GM18873 (cell line): ENCODE measurements around the gene TBC1D24.

Source experiments
- ATAC-seq: cut with Tn5 transposase; IDR thresholded peaks from one replicate; pipeline ENCODE4 v1.9.1; 2021; ENCODE audit warnings: mild to moderate bottlenecking, moderate library complexity, moderate number of reproducible peaks; ENCODE audit not compliant: unreplicated experiment, low FRiP score

TBC1D24 gene

GRCh38 chr16:2481676-2482075, 6.7 kb downstream of the TBC1D24 start:
- ATAC-seq = no peak

- no peak for ATAC-seq
These were observed 7.3 kb downstream of the TBC1D24 start for GRCh38 chr16:2482249-2482648.

GRCh38 chr16:2482708-2483534, 8.0 kb downstream of the TBC1D24 start:
- ATAC-seq = no peak

GRCh38 chr16:2483939-2484897, 9.3 kb downstream of the TBC1D24 start:
- ATAC-seq = no peak

- ATAC-seq = no peak
These were observed 10.1 kb downstream of the TBC1D24 start for GRCh38 chr16:2484898-2485508.

- no peak for ATAC-seq
These were observed 11.0 kb downstream of the TBC1D24 start for GRCh38 chr16:2485811-2486507.

- ATAC-seq = no peak
These were observed 12.0 kb downstream of the TBC1D24 start for GRCh38 chr16:2486645-2487516.

GRCh38 chr16:2487517-2487842, 12.6 kb downstream of the TBC1D24 start:
- no peak for ATAC-seq

GRCh38 chr16:2487903-2488531, 13.1 kb downstream of the TBC1D24 start:
- no peak for ATAC-seq

GRCh38 chr16:2489581-2489980, 14.7 kb downstream of the TBC1D24 start:
- ATAC-seq = no peak

- no peak for ATAC-seq
These were observed 15.5 kb downstream of the TBC1D24 start for GRCh38 chr16:2490190-2491105.

GRCh38 chr16:2492292-2492691, 17.4 kb downstream of the TBC1D24 start:
- ATAC-seq = no peak

GRCh38 chr16:2493605-2494004, 18.7 kb downstream of the TBC1D24 start:
- no peak for ATAC-seq

GRCh38 chr16:2494616-2495015, 19.7 kb downstream of the TBC1D24 start:
- no peak for ATAC-seq

- no peak for ATAC-seq
These were observed 20.1 kb downstream of the TBC1D24 start for GRCh38 chr16:2495041-2495440.

GRCh38 chr16:2496223-2497115, 21.5 kb downstream of the TBC1D24 start:
- no peak for ATAC-seq

GRCh38 chr16:2497116-2497630, 22.2 kb downstream of the TBC1D24 start:
- no peak for ATAC-seq
